CD4-positive, CD25-positive, alpha-beta regulatory T cell (primary cell): Measurements from ENCODE around the gene PLEKHA8. TPM values are rescaled to one million over a fixed set of nuclear protein-coding genes. Genes with fewer than 3 reads are reported as not detected.
A peak's percentile ranks its signal among the peaks of the same experiment; 100 is the strongest.

ENCODE experiments used
- ATAC-seq, 2 donors: fragments of 150-1000 bp; cut with Tn5 transposase; one replicate each; pipeline ENCODE4 v1.10.0; 2021; ENCODE audit warnings: low read depth in 2 of 2, moderate number of reproducible peaks in 2 of 2, moderate library complexity in 1 of 2
- DNase-seq, 3 donors: peaks; one replicate each; pipeline versions ENCODE4 v3.0.0 to v3.0.0-alpha.2; 2012 to 2022; ENCODE audit warnings: mixed read lengths in 1 of 3
- H3K27ac ChIP-seq: one replicate; pipeline ENCODE4 v1.7.0; 2013; ENCODE audit warnings: mild to moderate bottlenecking, low read length; ENCODE audit not compliant: insufficient read depth, poor library complexity, severe bottlenecking
- H3K27me3 ChIP-seq: one replicate; pipeline ENCODE4 v1.7.0; 2013; ENCODE audit warnings: low read length; ENCODE audit not compliant: control insufficient read depth, insufficient read depth
- H3K36me3 ChIP-seq: one replicate; pipeline ENCODE4 v1.7.0; 2013; ENCODE audit warnings: mild to moderate bottlenecking, low read length, moderate library complexity; ENCODE audit not compliant: control insufficient read depth, insufficient read depth
- H3K4me1 ChIP-seq: 2 replicates; pipeline ENCODE4 v1.7.0; 2013; ENCODE audit warnings: mild to moderate bottlenecking, low read length; ENCODE audit not compliant: insufficient read depth, control insufficient read depth, poor library complexity, severe bottlenecking
- H3K4me3 ChIP-seq: one replicate; pipeline ENCODE4 v1.7.0; 2013; ENCODE audit warnings: low read depth, mild to moderate bottlenecking, low read length, moderate library complexity
- H3K9me3 ChIP-seq, 2 experiments: 1 replicate in 1 of 2; 2 replicates in 1 of 2; pipeline ENCODE4 v1.7.0; 2013; ENCODE audit warnings: low read length in 2 of 2, mild to moderate bottlenecking in 1 of 2, moderate library complexity in 1 of 2; ENCODE audit not compliant: control insufficient read depth in 2 of 2
- H3K27ac Mint-ChIP-seq, 3 donors: one replicate each; pipeline ENCODE4 v1.8.0; 2020 to 2022; ENCODE audit warnings: mild to moderate bottlenecking in 3 of 3, mixed read lengths in 3 of 3, moderate library complexity in 2 of 3
- H3K27me3 Mint-ChIP-seq: one replicate; pipeline ENCODE4 v1.8.0; 2022; ENCODE audit warnings: mild to moderate bottlenecking, mixed read lengths
- H3K36me3 Mint-ChIP-seq: one replicate; pipeline ENCODE4 v1.8.0; 2020; ENCODE audit warnings: mixed read lengths
- H3K4me1 Mint-ChIP-seq, 4 donors: one replicate each; pipeline ENCODE4 v1.8.0; 2020 to 2022; ENCODE audit warnings: mixed read lengths in 4 of 4, mild to moderate bottlenecking in 1 of 4
- H3K4me3 Mint-ChIP-seq, 4 donors: one replicate each; pipeline ENCODE4 v1.8.0; 2020 to 2022; ENCODE audit warnings: mild to moderate bottlenecking in 4 of 4, mixed read lengths in 4 of 4, moderate library complexity in 3 of 4
- H3K9me3 Mint-ChIP-seq, 7 donors: one replicate each; pipeline ENCODE4 v1.8.0; 2020 to 2022; ENCODE audit warnings: mixed read lengths in 7 of 7, mild to moderate bottlenecking in 3 of 7, moderate library complexity in 2 of 7
- polyA plus RNA-seq, 4 donors: library from polyadenylated mRNA; unstranded; fragments of 300-500 nt; fragmentation: Illumina TruSeq; gene quantifications; one replicate each; pipeline ENCODE4 v1.2.3, GENCODE V29; 2021
- total RNA-seq: library from RNA; stranded (reverse); gene quantifications from one replicate; pipeline ENCODE4 v1.2.3, GENCODE V29; 2022

Gene PLEKHA8
- total and polyA plus RNA-seq, 5 donors from 2014 or later = 3.1 to 15.2 (median 8.0) TPM

DNA sequence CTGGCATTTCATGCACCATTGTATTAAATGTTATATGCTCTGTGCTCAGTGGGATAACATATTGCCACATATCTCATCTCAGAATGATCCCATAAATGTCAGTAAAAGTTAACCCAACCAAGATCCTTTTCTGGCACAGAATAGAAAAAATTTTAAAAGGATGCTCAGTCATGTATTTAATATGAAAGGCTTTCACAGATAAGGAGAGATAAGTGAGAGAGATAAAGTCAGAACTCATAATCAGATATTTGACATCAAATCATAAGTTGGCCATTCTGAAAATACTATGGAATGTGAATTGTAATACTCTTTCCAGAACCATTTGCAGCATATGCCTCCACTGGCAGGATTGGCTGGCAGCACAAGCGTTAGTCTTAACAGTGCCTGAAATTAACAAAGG lies 38.5 kb downstream of the PLEKHA8 start:
- peaks cover 35% of the 10 kb centered on the region for H3K36me3 Mint-ChIP-seq
- no peak overlapping the region for H3K27ac ChIP-seq
- H3K36me3 ChIP-seq = peaks cover 4% of the 10 kb centered on the region
- no peak overlapping the region for H3K4me3 ChIP-seq
- H3K27me3 Mint-ChIP-seq = no peaks in the 10 kb centered on the region
- H3K4me1 ChIP-seq = peaks cover 2% of the 10 kb centered on the region
- peaks cover 2 to 7% (median 6%) of the 10 kb centered on the region in 4 donors for H3K4me1 Mint-ChIP-seq
- ATAC-seq = no peak
- H3K4me3 Mint-ChIP-seq = no peak overlapping the region
- H3K27me3 ChIP-seq = no peaks in the 10 kb centered on the region
- H3K27ac Mint-ChIP-seq = no peak overlapping the region
- H3K9me3 ChIP-seq = no peaks in the 10 kb centered on the region
- no peak for DNase-seq
- no peaks in the 10 kb centered on the region for H3K9me3 Mint-ChIP-seq

- no peak overlapping the region for H3K27ac ChIP-seq
- H3K27me3 ChIP-seq = no peaks in the 10 kb centered on the region
- Mint-ChIP-seq H3K27me3 (no peaks in the 10 kb centered on the region), H3K4me3 (no peak overlapping the region), H3K4me1 (no peaks in the 10 kb centered on the region), H3K27ac (no peak overlapping the region), H3K36me3 (peaks cover 35% of the 10 kb centered on the region), H3K9me3 (no peaks in the 10 kb centered on the region)
- H3K36me3 ChIP-seq = peaks cover 4% of the 10 kb centered on the region
- DNase-seq = no peak
- no peaks in the 10 kb centered on the region for H3K9me3 ChIP-seq
- no peaks in the 10 kb centered on the region for H3K4me1 ChIP-seq
- H3K4me3 ChIP-seq = no peak overlapping the region
- ATAC-seq = no peak
Observed at GRCh38 chr7:30068117-30068516, 39.9 kb downstream of the PLEKHA8 start.

- Histone ChIP-seq H3K9me3 (no peaks in the 10 kb centered on the region), H3K27me3 (no peaks in the 10 kb centered on the region), H3K4me3 (no peak overlapping the region), H3K36me3 (peaks cover 2% of the 10 kb centered on the region), H3K4me1 (no peaks in the 10 kb centered on the region), H3K27ac (no peak overlapping the region)
- Mint-ChIP-seq H3K27me3 (no peaks in the 10 kb centered on the region), H3K9me3 (no peaks in the 10 kb centered on the region), H3K4me1 (peaks cover 0 to 4% (median 0%) of the 10 kb centered on the region in 4 donors), H3K4me3 (no peak overlapping the region), H3K36me3 (peaks cover 26% of the 10 kb centered on the region), H3K27ac (no peak overlapping the region)
- DNase-seq = no peak
- ATAC-seq = no peak
Observed at GRCh38 chr7:30069096-30069867, 41.1 kb downstream of the PLEKHA8 start.

DNA sequence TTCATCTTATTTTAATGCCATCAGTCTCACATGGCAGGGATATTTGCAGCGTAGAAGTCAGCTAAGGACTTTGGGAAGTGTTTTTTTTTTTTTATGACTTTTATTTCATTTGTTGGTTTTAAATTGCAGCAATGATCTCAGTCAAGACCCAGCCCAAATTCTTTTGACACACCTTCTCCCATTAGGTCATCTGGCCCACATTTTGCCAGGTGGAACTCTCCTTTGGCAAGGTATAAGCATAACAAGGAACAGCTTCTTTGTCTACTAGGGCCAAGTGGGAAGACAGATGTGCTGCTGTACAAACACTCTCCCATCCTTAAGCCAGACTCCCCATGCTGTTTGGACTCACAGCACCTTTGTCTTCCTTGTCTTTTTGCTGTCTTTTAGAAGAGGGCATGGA lies 41.8 kb downstream of the PLEKHA8 start:
- no peak for DNase-seq
- H3K9me3 ChIP-seq = no peaks in the 10 kb centered on the region
- H3K4me1 ChIP-seq = no peaks in the 10 kb centered on the region
- Mint-ChIP-seq H3K4me3 (no peak overlapping the region), H3K27me3 (no peaks in the 10 kb centered on the region), H3K27ac (no peak overlapping the region), H3K9me3 (no peaks in the 10 kb centered on the region), H3K4me1 (peaks cover 0 to 8% (median 0%) of the 10 kb centered on the region in 4 donors), H3K36me3 (peaks cover 18% of the 10 kb centered on the region)
- peaks cover 2% of the 10 kb centered on the region for H3K36me3 ChIP-seq
- no peak overlapping the region for H3K27ac ChIP-seq
- H3K4me3 ChIP-seq = no peak overlapping the region
- no peak for ATAC-seq
- H3K27me3 ChIP-seq = no peaks in the 10 kb centered on the region

- no peak overlapping the region for H3K27ac Mint-ChIP-seq
- no peaks in the 10 kb centered on the region for H3K9me3 ChIP-seq
- peaks cover 20% of the 10 kb centered on the region for H3K36me3 Mint-ChIP-seq
- ATAC-seq (no peak), DNase-seq (no peak)
- peaks cover 0 to 10% (median 0%) of the 10 kb centered on the region in 4 donors for H3K4me1 Mint-ChIP-seq
- no peak overlapping the region for H3K4me3 ChIP-seq
- no peaks in the 10 kb centered on the region for H3K4me1 ChIP-seq
- no peaks in the 10 kb centered on the region for H3K9me3 Mint-ChIP-seq
- H3K36me3 ChIP-seq = peaks cover 2% of the 10 kb centered on the region
- no peaks in the 10 kb centered on the region for H3K27me3 ChIP-seq
- H3K4me3 Mint-ChIP-seq = no peak overlapping the region
- H3K27me3 Mint-ChIP-seq = no peaks in the 10 kb centered on the region
- no peak overlapping the region for H3K27ac ChIP-seq
Observed at GRCh38 chr7:30072735-30073134, 44.5 kb downstream of the PLEKHA8 start.

- H3K36me3 Mint-ChIP-seq = peaks cover 29% of the 10 kb centered on the region
- Histone ChIP-seq H3K4me1 (no peaks in the 10 kb centered on the region), H3K27ac (no peak overlapping the region), H3K27me3 (no peaks in the 10 kb centered on the region), H3K36me3 (peaks cover 13% of the 10 kb centered on the region), H3K9me3 (no peaks in the 10 kb centered on the region), H3K4me3 (no peak overlapping the region)
- no peak overlapping the region for H3K4me3 Mint-ChIP-seq
- no peaks in the 10 kb centered on the region for H3K27me3 Mint-ChIP-seq
- DNase-seq = peak in 2 of 3 donors; percentile 10 to 47
- H3K9me3 Mint-ChIP-seq = no peaks in the 10 kb centered on the region
- H3K4me1 Mint-ChIP-seq = peaks cover 0 to 10% (median 0%) of the 10 kb centered on the region in 4 donors
- H3K27ac Mint-ChIP-seq = no peak overlapping the region
- no peak for ATAC-seq
Observed at GRCh38 chr7:30074422-30075030, 46.3 kb downstream of the PLEKHA8 start.

GRCh38 chr7:30076411-30076810 lies 48.2 kb downstream of the PLEKHA8 start:
- no peaks in the 10 kb centered on the region for H3K9me3 Mint-ChIP-seq
- no peak for ATAC-seq
- no peaks in the 10 kb centered on the region for H3K27me3 Mint-ChIP-seq
- no peak overlapping the region for H3K27ac Mint-ChIP-seq
- Histone ChIP-seq H3K9me3 (no peaks in the 10 kb centered on the region), H3K4me3 (no peak overlapping the region), H3K27me3 (no peaks in the 10 kb centered on the region), H3K36me3 (peaks cover 11% of the 10 kb centered on the region), H3K4me1 (no peaks in the 10 kb centered on the region), H3K27ac (no peak overlapping the region)
- no peak overlapping the region for H3K4me3 Mint-ChIP-seq
- H3K4me1 Mint-ChIP-seq = peaks cover 0 to 10% (median 0%) of the 10 kb centered on the region in 4 donors
- peaks cover 34% of the 10 kb centered on the region for H3K36me3 Mint-ChIP-seq
- no peak for DNase-seq

- Mint-ChIP-seq H3K27ac (no peak overlapping the region), H3K4me1 (peaks cover 0 to 10% (median 0%) of the 10 kb centered on the region in 4 donors), H3K9me3 (no peaks in the 10 kb centered on the region), H3K4me3 (no peak overlapping the region), H3K36me3 (peaks cover 41% of the 10 kb centered on the region), H3K27me3 (no peaks in the 10 kb centered on the region)
- Histone ChIP-seq H3K36me3 (peaks cover 11% of the 10 kb centered on the region), H3K4me3 (no peak overlapping the region), H3K27ac (no peak overlapping the region), H3K4me1 (no peaks in the 10 kb centered on the region), H3K27me3 (no peaks in the 10 kb centered on the region), H3K9me3 (no peaks in the 10 kb centered on the region)
- no peak for DNase-seq
- no peak for ATAC-seq
Observed at GRCh38 chr7:30078280-30078679, 50.1 kb downstream of the PLEKHA8 start.
